Esophagus (tissue), 2 donors: Measurements from ENCODE around the gene CCDC175. TPM values are rescaled to one million over a fixed set of nuclear protein-coding genes. Genes with fewer than 3 reads are reported as not detected.

Experiments used
- H3K27ac ChIP-seq, 2 donors: one replicate each; pipeline ENCODE4 v1.5.1; 2013; ENCODE audit warnings: low read depth in 2 of 2, mild to moderate bottlenecking in 2 of 2, inconsistent platforms in 1 of 2, low read length in 1 of 2, moderate library complexity in 1 of 2
- H3K27me3 ChIP-seq, 2 donors: one replicate each; pipeline ENCODE4 v1.6.1; 2013; ENCODE audit warnings: low read length in 2 of 2, control low read depth in 1 of 2, mild to moderate bottlenecking in 1 of 2; ENCODE audit not compliant: insufficient read depth in 2 of 2, control insufficient read depth in 1 of 2
- H3K36me3 ChIP-seq, 2 donors: one replicate each; pipeline ENCODE4 v1.6.1; 2013; ENCODE audit warnings: low read length in 1 of 2; ENCODE audit not compliant: control insufficient read depth in 2 of 2, insufficient read depth in 2 of 2
- H3K4me1 ChIP-seq, 2 donors: one replicate each; pipeline ENCODE4 v1.6.1; 2013; ENCODE audit warnings: low read length in 1 of 2; ENCODE audit not compliant: control insufficient read depth in 2 of 2, insufficient read depth in 2 of 2
- H3K4me3 ChIP-seq, 2 donors: one replicate each; pipeline ENCODE4 v1.5.1; 2013; ENCODE audit warnings: low read length in 2 of 2, mild to moderate bottlenecking in 2 of 2, low read depth in 1 of 2, moderate library complexity in 1 of 2
- H3K9me3 ChIP-seq, 2 donors: one replicate each; pipeline ENCODE4 v1.6.1; 2013; ENCODE audit warnings: mild to moderate bottlenecking in 2 of 2, low read depth in 1 of 2, low read length in 1 of 2, moderate library complexity in 1 of 2; ENCODE audit not compliant: control insufficient read depth in 2 of 2, insufficient read depth in 1 of 2
- WGBS, 2 donors: extraction: QIAGEN DNeasy Blood & Tissue Kit; methylation state at CpG; one replicate each; pipeline ENCODE4 v1.1.7; 2013; 5-methylcytosine and 5-hydroxymethylcytosine counted together
- polyA plus RNA-seq, 2 donors: library from polyadenylated mRNA; stranded (reverse); fragments of 200-250 nt; gene quantifications; one replicate each; pipeline ENCODE4 v1.2.3, GENCODE V29; 2013
- donor health status: healthy with polysubstance abuse.
- donor health status: Bipolar disorder and iron deficiency.

CCDC175 gene
- polyA plus RNA-seq, 2 donors = not detected

- Histone ChIP-seq H3K4me1 (no peaks in the 10 kb centered on the region), H3K27ac (no peak overlapping the region), H3K36me3 (no peaks in the 10 kb centered on the region), H3K9me3 (no peaks in the 10 kb centered on the region), H3K4me3 (no peak overlapping the region), H3K27me3 (no peaks in the 10 kb centered on the region)
- 52 to 67% methylated on average over 2 of the region's 2 CpGs for WGBS, 2 donors
These were observed 7.1 kb upstream of the CCDC175 start for GRCh38 chr14:59583755-59584154.

GRCh38 chr14:59582845-59583509 is 6.4 kb upstream of the CCDC175 start:
- H3K36me3 ChIP-seq = no peaks in the 10 kb centered on the region
- no peak overlapping the region for H3K27ac ChIP-seq
- no peak overlapping the region for H3K4me3 ChIP-seq
- peaks cover 0 to 2% of the 10 kb centered on the region in 2 donors for H3K27me3 ChIP-seq
- WGBS, 2 donors = 84 to 85% methylated on average over 22 to 23 of the region's 23 CpGs
- no peaks in the 10 kb centered on the region for H3K4me1 ChIP-seq
- no peaks in the 10 kb centered on the region for H3K9me3 ChIP-seq

GRCh38 chr14:59582161-59582560 is 5.5 kb upstream of the CCDC175 start:
- H3K27me3 ChIP-seq = peaks cover 0 to 2% of the 10 kb centered on the region in 2 donors
- 80 to 81% methylated on average over 3 of the region's 3 CpGs for WGBS, 2 donors
- H3K27ac ChIP-seq = no peak overlapping the region
- no peaks in the 10 kb centered on the region for H3K36me3 ChIP-seq
- H3K9me3 ChIP-seq = no peaks in the 10 kb centered on the region
- H3K4me3 ChIP-seq = no peak overlapping the region
- H3K4me1 ChIP-seq = no peaks in the 10 kb centered on the region

- 75 to 85% methylated on average over 2 of the region's 2 CpGs for WGBS, 2 donors
- H3K9me3 ChIP-seq = no peaks in the 10 kb centered on the region
These were observed 4.3 kb upstream of the CCDC175 start for GRCh38 chr14:59580911-59581310.

GRCh38 chr14:59570122-59570521 is 6.5 kb downstream of the CCDC175 start:
- Histone ChIP-seq H3K9me3 (no peaks in the 10 kb centered on the region), H3K4me3 (no peak overlapping the region), H3K4me1 (no peaks in the 10 kb centered on the region), H3K27me3 (no peaks in the 10 kb centered on the region), H3K36me3 (no peaks in the 10 kb centered on the region), H3K27ac (no peak overlapping the region)

More at GRCh38 chr14:59580911-59581310, 4.3 kb upstream of the CCDC175 start:
- H3K27me3 ChIP-seq = peaks cover 0 to 2% of the 10 kb centered on the region in 2 donors
- H3K36me3 ChIP-seq = no peaks in the 10 kb centered on the region
- H3K4me1 ChIP-seq = peaks cover 5% of the 10 kb centered on the region in 2 donors
- no peak overlapping the region for H3K4me3 ChIP-seq
- no peak overlapping the region for H3K27ac ChIP-seq

GRCh38 chr14:59566725-59567124 is 9.9 kb downstream of the CCDC175 start:
- H3K4me3 ChIP-seq = no peak overlapping the region
- 70 to 72% methylated on average over 3 of the region's 3 CpGs for WGBS, 2 donors
- no peak overlapping the region for H3K27ac ChIP-seq
- H3K27me3 ChIP-seq = no peaks in the 10 kb centered on the region
- H3K36me3 ChIP-seq = no peaks in the 10 kb centered on the region
- H3K4me1 ChIP-seq = no peaks in the 10 kb centered on the region
- no peaks in the 10 kb centered on the region for H3K9me3 ChIP-seq

- Histone ChIP-seq H3K9me3 (no peaks in the 10 kb centered on the region), H3K4me1 (no peaks in the 10 kb centered on the region), H3K4me3 (no peak overlapping the region), H3K27me3 (no peaks in the 10 kb centered on the region), H3K27ac (no peak overlapping the region), H3K36me3 (no peaks in the 10 kb centered on the region)
- WGBS, 2 donors = 37% methylated on average over 1 of the region's 1 CpG
These were observed 10.3 kb downstream of the CCDC175 start for GRCh38 chr14:59566296-59566695.

- no peaks in the 10 kb centered on the region for H3K9me3 ChIP-seq
These were observed 11.5 kb downstream of the CCDC175 start for GRCh38 chr14:59565087-59565486.

GRCh38 chr14:59564366-59564765 is 12.2 kb downstream of the CCDC175 start:
- Histone ChIP-seq H3K27ac (no peak overlapping the region), H3K27me3 (no peaks in the 10 kb centered on the region), H3K36me3 (no peaks in the 10 kb centered on the region), H3K4me1 (no peaks in the 10 kb centered on the region), H3K4me3 (no peak overlapping the region), H3K9me3 (no peaks in the 10 kb centered on the region)
- 28 to 42% methylated on average over 2 of the region's 2 CpGs for WGBS, 2 donors

More at GRCh38 chr14:59565087-59565486, 11.5 kb downstream of the CCDC175 start:
- H3K27ac ChIP-seq = no peak overlapping the region
- WGBS, 2 donors = 50 to 71% methylated on average over 1 of the region's 1 CpG
- no peaks in the 10 kb centered on the region for H3K27me3 ChIP-seq
- no peaks in the 10 kb centered on the region for H3K4me1 ChIP-seq
- no peaks in the 10 kb centered on the region for H3K36me3 ChIP-seq
- no peak overlapping the region for H3K4me3 ChIP-seq

GRCh38 chr14:59547310-59547709 is 29.3 kb downstream of the CCDC175 start:
- Histone ChIP-seq H3K4me3 (no peak overlapping the region), H3K36me3 (no peaks in the 10 kb centered on the region), H3K27me3 (no peaks in the 10 kb centered on the region), H3K9me3 (peaks cover 0 to 4% of the 10 kb centered on the region in 2 donors), H3K27ac (no peak overlapping the region), H3K4me1 (no peaks in the 10 kb centered on the region)
- WGBS, 2 donors = 80% methylated on average over 2 of the region's 2 CpGs
